Endothelial cell (in vitro differentiated cells): ENCODE results near the gene CKS2. TPM values are rescaled to one million over a fixed set of nuclear protein-coding genes. Genes with fewer than 3 reads are reported as not detected.

Experiments used
- DNase-seq: peaks from one replicate; pipeline ENCODE4 v3.0.0; 2021; ENCODE audit warnings: low spot score
- H3K27ac Mint-ChIP-seq: one replicate; pipeline ENCODE4 v1.8.0; 2021; ENCODE audit warnings: mixed read lengths, inconsistent platforms; ENCODE audit not compliant: unreplicated experiment
- H3K27me3 Mint-ChIP-seq: one replicate; pipeline ENCODE4 v1.8.0; 2021; ENCODE audit warnings: mild to moderate bottlenecking, moderate library complexity, mixed read lengths, inconsistent platforms; ENCODE audit not compliant: unreplicated experiment
- H3K36me3 Mint-ChIP-seq: one replicate; pipeline ENCODE4 v1.8.0; 2021; ENCODE audit warnings: mild to moderate bottlenecking, low read depth, mixed read lengths, inconsistent platforms; ENCODE audit not compliant: unreplicated experiment
- H3K4me1 Mint-ChIP-seq: one replicate; pipeline ENCODE4 v1.8.0; 2021; ENCODE audit warnings: mild to moderate bottlenecking, mixed read lengths, inconsistent platforms; ENCODE audit not compliant: unreplicated experiment
- H3K4me3 Mint-ChIP-seq: one replicate; pipeline ENCODE4 v1.8.0; 2021; ENCODE audit warnings: mild to moderate bottlenecking, mixed read lengths, inconsistent platforms; ENCODE audit not compliant: unreplicated experiment
- H3K9me3 Mint-ChIP-seq: one replicate; pipeline ENCODE4 v1.8.0; 2021; ENCODE audit warnings: mixed read lengths, inconsistent platforms; ENCODE audit not compliant: unreplicated experiment
- total RNA-seq: library from RNA; stranded (reverse); fragmentation: NEBNext Ultra II Directional; extraction: Animal tissue kit (Norgen Biotek cat#: 25700); gene quantifications from one replicate; pipeline ENCODE4 v1.2.1, GENCODE V29; 2021; ENCODE audit not compliant: unreplicated experiment
- TF ChIP-seq, protein P1 (sequence below): fragments of 200-600 bp; sonication (generic); IDR thresholded peaks from one replicate; pipeline ENCODE4 v1.5.0; 2021; ENCODE audit warnings: antibody characterized with exemption; ENCODE audit not compliant: unreplicated experiment

Gene CKS2
- total RNA-seq, 1 donor from 2014 or later, result 49.2 TPM

DNA sequence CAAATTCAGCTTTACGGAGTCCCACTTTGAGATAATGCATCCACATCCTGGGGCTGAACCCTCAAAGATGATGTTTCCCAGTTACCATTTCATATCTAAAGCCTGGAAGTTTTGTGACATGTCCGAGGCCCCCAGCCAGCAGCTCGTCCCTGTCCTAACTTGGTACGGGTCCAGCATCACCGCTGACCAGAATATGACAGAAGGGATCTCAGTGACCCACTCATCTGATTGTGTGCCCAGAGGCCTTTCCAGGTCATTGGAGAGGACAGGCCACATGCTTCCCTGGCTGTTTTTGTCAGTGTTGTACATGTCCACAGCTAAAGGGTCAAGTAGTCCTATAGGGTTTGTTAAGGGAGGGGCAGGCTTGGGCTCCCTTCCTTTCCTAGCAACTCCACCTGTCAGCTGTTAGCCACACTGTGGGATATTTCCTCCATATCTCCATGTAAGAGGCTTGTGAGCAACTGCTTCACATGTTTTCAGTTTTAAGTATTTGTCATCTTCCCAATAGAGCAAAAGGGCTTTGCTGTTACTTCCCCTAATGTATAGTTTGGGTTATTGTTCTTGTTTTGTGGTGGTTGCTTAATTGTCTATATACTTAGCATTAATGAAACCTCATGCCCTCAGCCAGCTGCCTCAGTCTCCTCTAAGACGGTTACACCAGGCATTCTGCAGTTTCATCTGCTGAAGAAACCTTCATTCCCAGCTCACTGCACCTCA, 40.7 kb downstream of the CKS2 start:
- TF ChIP-seq, protein P1, sequence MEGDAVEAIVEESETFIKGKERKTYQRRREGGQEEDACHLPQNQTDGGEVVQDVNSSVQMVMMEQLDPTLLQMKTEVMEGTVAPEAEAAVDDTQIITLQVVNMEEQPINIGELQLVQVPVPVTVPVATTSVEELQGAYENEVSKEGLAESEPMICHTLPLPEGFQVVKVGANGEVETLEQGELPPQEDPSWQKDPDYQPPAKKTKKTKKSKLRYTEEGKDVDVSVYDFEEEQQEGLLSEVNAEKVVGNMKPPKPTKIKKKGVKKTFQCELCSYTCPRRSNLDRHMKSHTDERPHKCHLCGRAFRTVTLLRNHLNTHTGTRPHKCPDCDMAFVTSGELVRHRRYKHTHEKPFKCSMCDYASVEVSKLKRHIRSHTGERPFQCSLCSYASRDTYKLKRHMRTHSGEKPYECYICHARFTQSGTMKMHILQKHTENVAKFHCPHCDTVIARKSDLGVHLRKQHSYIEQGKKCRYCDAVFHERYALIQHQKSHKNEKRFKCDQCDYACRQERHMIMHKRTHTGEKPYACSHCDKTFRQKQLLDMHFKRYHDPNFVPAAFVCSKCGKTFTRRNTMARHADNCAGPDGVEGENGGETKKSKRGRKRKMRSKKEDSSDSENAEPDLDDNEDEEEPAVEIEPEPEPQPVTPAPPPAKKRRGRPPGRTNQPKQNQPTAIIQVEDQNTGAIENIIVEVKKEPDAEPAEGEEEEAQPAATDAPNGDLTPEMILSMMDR, result no peak
- H3K27me3 Mint-ChIP-seq, result peaks cover 2% of the 10 kb centered on the region

DNA sequence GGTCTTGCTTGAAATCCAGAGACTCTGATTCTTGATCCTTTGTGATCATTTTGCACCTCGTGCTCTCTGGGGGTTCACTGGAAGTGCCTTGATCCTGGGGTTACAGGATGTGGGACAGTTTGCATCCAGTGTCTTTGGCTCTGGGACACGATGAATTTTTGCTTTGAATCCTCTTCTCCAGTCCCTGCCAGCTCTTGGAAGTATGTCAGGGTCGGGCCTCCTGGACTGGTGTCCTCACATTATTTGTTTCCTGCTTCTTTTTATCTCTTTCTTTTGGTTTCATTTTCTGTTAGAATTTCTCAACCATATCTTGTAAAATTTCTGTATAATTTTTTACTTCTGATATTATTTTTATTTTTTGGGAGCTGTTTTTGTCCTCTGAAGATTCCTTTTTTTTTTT, 41.5 kb downstream of the CKS2 start:
- no peak for DNase-seq
- Mint-ChIP-seq H3K4me3 (no peak overlapping the region), H3K27ac (no peak overlapping the region), H3K36me3 (peaks cover 53% of the 10 kb centered on the region), H3K27me3 (peaks cover 2% of the 10 kb centered on the region), H3K4me1 (no peaks in the 10 kb centered on the region), H3K9me3 (no peaks in the 10 kb centered on the region)
- TF ChIP-seq, protein P1, result no peak

More for the DNA sequence above, 40.7 kb downstream of the CKS2 start:
- H3K4me1 Mint-ChIP-seq, result no peaks in the 10 kb centered on the region
- H3K27ac Mint-ChIP-seq, result no peak overlapping the region
- H3K4me3 Mint-ChIP-seq, result no peak overlapping the region
- H3K36me3 Mint-ChIP-seq, result peaks cover 53% of the 10 kb centered on the region
- no peak for DNase-seq
- no peaks in the 10 kb centered on the region for H3K9me3 Mint-ChIP-seq

DNA sequence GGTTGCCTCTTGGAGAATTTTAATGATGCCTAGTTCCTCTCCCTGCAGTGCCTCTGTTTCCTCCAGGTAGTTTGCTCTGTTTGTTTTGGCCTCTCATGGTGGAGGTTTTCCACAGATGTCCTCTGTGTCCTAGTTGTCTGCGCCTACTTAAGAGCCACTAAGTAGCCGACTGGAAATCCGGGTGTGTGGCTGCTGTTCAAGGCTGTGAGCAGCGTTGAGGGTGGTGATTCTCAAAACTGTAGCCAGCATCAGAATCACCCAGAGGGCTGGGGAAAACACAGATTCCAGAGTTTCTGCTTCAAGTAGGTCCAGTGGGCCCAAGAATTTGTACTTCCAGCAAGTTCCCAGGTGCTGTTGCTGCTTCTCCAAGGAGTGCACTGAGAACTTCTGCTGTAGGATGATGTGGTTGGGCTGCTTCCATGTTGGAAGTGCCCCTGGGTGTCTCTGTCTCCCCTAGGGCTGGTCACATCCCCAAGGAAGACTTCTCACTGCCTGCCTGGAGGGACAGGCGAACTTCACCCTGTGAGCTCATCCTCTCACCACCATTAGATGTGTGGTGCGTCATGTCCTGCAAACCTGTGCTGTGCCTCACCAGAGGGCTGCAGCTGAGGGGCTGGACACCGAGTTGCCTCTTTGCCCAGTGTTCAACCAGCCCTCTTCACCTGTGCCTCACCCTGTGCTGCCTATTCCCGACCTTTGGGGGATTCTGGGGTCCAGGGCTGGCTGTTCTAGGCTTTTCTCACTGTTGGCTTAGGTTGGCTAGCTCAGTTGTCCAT, 42.1 kb downstream of the CKS2 start:
- Mint-ChIP-seq H3K27ac (no peak overlapping the region), H3K4me1 (no peaks in the 10 kb centered on the region), H3K36me3 (peaks cover 56% of the 10 kb centered on the region), H3K9me3 (no peaks in the 10 kb centered on the region), H3K4me3 (no peak overlapping the region), H3K27me3 (peaks cover 2% of the 10 kb centered on the region)
- TF ChIP-seq, protein P1, result no peak
- no peak for DNase-seq

DNA sequence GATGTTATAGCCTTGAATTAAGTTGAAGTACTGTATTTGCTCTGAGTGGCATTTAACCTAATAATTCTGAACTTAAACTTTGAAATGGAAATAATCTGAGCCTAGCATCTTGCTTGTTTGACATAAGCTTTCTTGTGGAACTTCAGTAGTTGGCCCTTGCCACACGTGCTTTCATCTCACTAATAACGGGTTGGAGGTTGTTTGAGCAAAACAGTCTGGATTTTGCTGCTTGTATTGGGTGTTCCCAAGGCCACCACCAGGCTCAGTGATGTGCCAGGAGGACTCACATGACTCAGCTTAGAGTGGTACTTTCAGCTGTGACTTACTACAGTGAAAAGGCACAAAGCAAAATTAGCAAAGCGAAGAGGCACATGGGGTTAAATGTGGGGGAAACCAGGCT, 43.0 kb downstream of the CKS2 start:
- TF ChIP-seq, protein P1, result no peak
- H3K27me3 Mint-ChIP-seq, result peaks cover 2% of the 10 kb centered on the region
- H3K36me3 Mint-ChIP-seq, result peaks cover 50% of the 10 kb centered on the region
- H3K9me3 Mint-ChIP-seq, result no peaks in the 10 kb centered on the region
- no peak overlapping the region for H3K4me3 Mint-ChIP-seq
- no peak overlapping the region for H3K27ac Mint-ChIP-seq
- no peak for DNase-seq
- no peaks in the 10 kb centered on the region for H3K4me1 Mint-ChIP-seq

DNA sequence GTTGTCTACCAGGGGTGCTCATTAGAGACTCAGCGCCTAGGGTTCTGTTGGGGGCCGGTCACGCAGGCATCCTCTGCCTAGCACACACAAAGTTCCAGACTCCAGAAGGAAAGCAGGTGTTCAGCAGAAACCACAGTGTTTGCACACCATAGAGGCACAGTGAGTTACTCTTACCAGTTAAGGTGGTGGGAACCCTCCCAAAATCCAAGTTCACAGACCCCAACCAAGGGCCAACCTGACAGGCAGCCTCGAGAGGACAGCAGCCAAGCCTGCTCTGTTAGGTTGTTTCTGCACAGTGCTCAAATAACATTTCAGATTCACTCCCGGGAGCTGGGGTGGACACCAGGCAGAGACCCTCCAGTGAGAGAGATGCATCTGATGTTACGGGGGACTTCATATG, 43.5 kb downstream of the CKS2 start:
- DNase-seq, result no peak
- TF ChIP-seq, protein P1, result no peak
- H3K36me3 Mint-ChIP-seq, result peaks cover 48% of the 10 kb centered on the region
- no peaks in the 10 kb centered on the region for H3K9me3 Mint-ChIP-seq
- no peak overlapping the region for H3K4me3 Mint-ChIP-seq
- H3K4me1 Mint-ChIP-seq, result no peaks in the 10 kb centered on the region
- H3K27me3 Mint-ChIP-seq, result peaks cover 2% of the 10 kb centered on the region
- H3K27ac Mint-ChIP-seq, result no peak overlapping the region
